A673 (cell line): ENCODE measurements around the gene ESX1. TPM values are rescaled to one million over a fixed set of nuclear protein-coding genes. Genes with fewer than 3 reads are reported as not detected.

Experiments used
- BruUV-seq: library from RNA; stranded (reverse); fragments of 400-500 nt; replicated peaks from 2 replicates; lab custom pipeline; 2021; lab: Mats Ljungman, UMichigan
- CTCF ChIA-PET: fragments of 300-600 bp; sonication (Branson Sonifier 250); formaldehyde crosslinking; loops from one replicate; lab custom pipeline; 2022; ENCODE audit warnings: antibody characterized with exemption; lab: Charles Lee
- POLR2A ChIA-PET: fragments of 300-600 bp; sonication (Branson Sonifier 250); formaldehyde crosslinking; loops from one replicate; lab custom pipeline; 2022; ENCODE audit warnings: antibody characterized with exemption; ENCODE audit not compliant: low non-redundant PET; lab: Charles Lee
- DNase-seq: peaks from one replicate; pipeline ENCODE4 v3.0.0-alpha.2; 2015; ENCODE audit warnings: low spot score
- H3K27ac ChIP-seq: fragments of 200-600 bp; sonication (generic); 2 replicates; pipeline ENCODE4 v1.5.1; 2016; ENCODE audit warnings: mixed run types, low read depth, mild to moderate bottlenecking, mixed read lengths, antibody characterized with exemption, low read length; ENCODE audit not compliant: poor library complexity, severe bottlenecking
- H3K27me3 ChIP-seq: fragments of 200-600 bp; sonication (generic); replicated peaks from 2 replicates; pipeline ENCODE4 v1.6.1; 2017; ENCODE audit warnings: mixed run types, low read depth, mild to moderate bottlenecking, mixed read lengths, antibody characterized with exemption, low read length; ENCODE audit not compliant: insufficient read depth, poor library complexity
- H3K36me3 ChIP-seq: fragments of 200-600 bp; sonication (generic); 2 replicates; pipeline ENCODE4 v1.6.1; 2016; ENCODE audit warnings: mixed run types, mild to moderate bottlenecking, mixed read lengths, antibody characterized with exemption, low read length; ENCODE audit not compliant: insufficient read depth, poor library complexity, severe bottlenecking
- H3K4me1 ChIP-seq: fragments of 200-600 bp; sonication (generic); 2 replicates; pipeline ENCODE4 v1.6.1; 2017; ENCODE audit warnings: mixed run types, mild to moderate bottlenecking, mixed read lengths, antibody characterized with exemption, low read length; ENCODE audit not compliant: insufficient read depth, poor library complexity, severe bottlenecking
- H3K4me3 ChIP-seq: fragments of 200-600 bp; sonication (generic); 2 replicates; pipeline ENCODE4 v1.5.1; 2016; ENCODE audit warnings: low read depth, mixed run types, mild to moderate bottlenecking, mixed read lengths, low read length; ENCODE audit not compliant: poor library complexity, severe bottlenecking
- H3K9me3 ChIP-seq: fragments of 200-600 bp; sonication (generic); 2 replicates; pipeline ENCODE4 v1.6.1; 2016; ENCODE audit warnings: mixed run types, low read depth, mild to moderate bottlenecking, mixed read lengths, antibody characterized with exemption, low read length; ENCODE audit not compliant: poor library complexity, severe bottlenecking
- EZH2 ChIP-seq: fragments of 200-600 bp; sonication (generic); IDR thresholded peaks from 2 replicates; pipeline ENCODE4 v1.6.1; 2017; ENCODE audit warnings: borderline replicate concordance, low read depth, mild to moderate bottlenecking, mixed read lengths, antibody characterized with exemption, low read length; ENCODE audit not compliant: poor library complexity, severe bottlenecking
- intact Hi-C: fragments of 100-400 bp; cut with micrococcal nuclease; formaldehyde crosslinking; loops from one replicate; pipeline ENCODE4 v1.10.0; 2022; ENCODE audit not compliant: unreplicated experiment
- total RNA-seq: library from RNA; stranded (reverse); gene quantifications from 2 replicates; pipeline ENCODE4 v1.2.3, GENCODE V29; 2021
- TF ChIP-seq, protein P1 (sequence below): fragments of 300-800, 200-600 bp; sonication (generic); conservative IDR thresholded peaks from 2 replicates; pipeline ENCODE4 v1.5.1; 2017; ENCODE audit warnings: low read depth, mild to moderate bottlenecking, antibody characterized with exemption, low read length, moderate library complexity, mixed read lengths

The ESX1 gene
- total RNA-seq, 1 experiment from 2014 or later, result not detected

DNA sequence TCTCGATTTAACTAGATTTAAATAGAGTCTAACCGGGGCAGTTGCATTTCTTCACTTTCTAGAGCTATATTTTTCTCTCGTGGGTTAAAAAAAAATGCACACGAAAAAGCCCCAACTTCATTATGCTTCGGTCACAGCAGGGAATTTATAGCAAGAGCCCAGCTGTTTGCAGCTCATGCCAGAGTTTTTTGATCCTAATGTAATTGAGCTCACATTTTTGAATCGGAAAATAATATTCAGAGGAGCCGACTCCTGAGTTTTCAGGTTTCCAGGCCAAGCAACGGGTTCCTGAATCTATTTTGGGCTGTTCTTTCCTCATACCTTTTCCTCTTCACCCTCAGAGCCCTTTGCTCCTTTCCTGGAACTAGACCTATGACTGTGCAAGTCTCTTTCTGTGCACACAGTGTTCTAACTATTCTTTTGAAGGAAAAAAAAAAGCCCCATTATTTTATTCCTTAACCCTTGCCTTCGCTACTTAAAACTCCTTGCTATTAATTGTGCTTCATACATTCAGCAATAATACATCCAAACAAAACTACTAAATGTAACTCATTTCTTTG, 27.5 kb upstream of the ESX1 start:
- TF ChIP-seq, protein P1, sequence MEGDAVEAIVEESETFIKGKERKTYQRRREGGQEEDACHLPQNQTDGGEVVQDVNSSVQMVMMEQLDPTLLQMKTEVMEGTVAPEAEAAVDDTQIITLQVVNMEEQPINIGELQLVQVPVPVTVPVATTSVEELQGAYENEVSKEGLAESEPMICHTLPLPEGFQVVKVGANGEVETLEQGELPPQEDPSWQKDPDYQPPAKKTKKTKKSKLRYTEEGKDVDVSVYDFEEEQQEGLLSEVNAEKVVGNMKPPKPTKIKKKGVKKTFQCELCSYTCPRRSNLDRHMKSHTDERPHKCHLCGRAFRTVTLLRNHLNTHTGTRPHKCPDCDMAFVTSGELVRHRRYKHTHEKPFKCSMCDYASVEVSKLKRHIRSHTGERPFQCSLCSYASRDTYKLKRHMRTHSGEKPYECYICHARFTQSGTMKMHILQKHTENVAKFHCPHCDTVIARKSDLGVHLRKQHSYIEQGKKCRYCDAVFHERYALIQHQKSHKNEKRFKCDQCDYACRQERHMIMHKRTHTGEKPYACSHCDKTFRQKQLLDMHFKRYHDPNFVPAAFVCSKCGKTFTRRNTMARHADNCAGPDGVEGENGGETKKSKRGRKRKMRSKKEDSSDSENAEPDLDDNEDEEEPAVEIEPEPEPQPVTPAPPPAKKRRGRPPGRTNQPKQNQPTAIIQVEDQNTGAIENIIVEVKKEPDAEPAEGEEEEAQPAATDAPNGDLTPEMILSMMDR, result no peak
- TF ChIP-seq EZH2, result no peak
- intact Hi-C loops, result no loop called here
- ChIA-PET POLR2A (no interaction called here), CTCF (no interaction called here)
- no peak overlapping the region for H3K27ac ChIP-seq
- peaks cover 8% of the 10 kb centered on the region for H3K27me3 ChIP-seq
- BruUV-seq, result no TSS peak
- H3K9me3 ChIP-seq, result no peaks in the 10 kb centered on the region
- no peaks in the 10 kb centered on the region for H3K36me3 ChIP-seq
- no peaks in the 10 kb centered on the region for H3K4me1 ChIP-seq
- no peak for DNase-seq
- H3K4me3 ChIP-seq, result no peak overlapping the region

DNA sequence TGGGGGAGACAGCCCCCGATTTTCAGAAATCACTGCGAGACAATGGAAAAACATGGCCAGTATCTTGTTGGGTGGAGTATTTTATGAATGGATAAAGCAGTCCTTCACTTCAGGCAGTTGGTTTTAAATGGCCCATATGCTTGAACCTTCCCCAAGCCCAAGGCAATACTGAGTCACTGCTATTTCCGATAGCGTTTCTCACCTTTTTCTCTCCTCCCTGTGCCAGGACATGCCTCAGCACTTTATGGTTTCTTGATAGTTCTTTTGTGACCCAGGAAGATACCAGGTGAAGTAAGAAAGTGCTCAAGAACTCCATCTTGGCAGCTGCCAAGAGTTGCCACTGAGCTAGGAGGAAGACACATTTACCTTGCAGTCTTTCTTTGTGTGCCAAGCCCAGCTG, 26.8 kb upstream of the ESX1 start:
- Histone ChIP-seq H3K9me3 (no peaks in the 10 kb centered on the region), H3K4me1 (no peaks in the 10 kb centered on the region), H3K27ac (no peak overlapping the region), H3K27me3 (peaks cover 8% of the 10 kb centered on the region), H3K4me3 (no peak overlapping the region), H3K36me3 (no peaks in the 10 kb centered on the region)
- TF ChIP-seq, protein P1, result no peak
- no peak for TF ChIP-seq EZH2
- ChIA-PET CTCF (interaction anchor here (0.7 kb wide), 1 partner anchor 367 kb away, joined by 4 read pairs; no protein-coding TSS in a partner anchor), POLR2A (no interaction called here)
- no peak for DNase-seq
- BruUV-seq, result no TSS peak
- intact Hi-C loops, result no loop called here

DNA sequence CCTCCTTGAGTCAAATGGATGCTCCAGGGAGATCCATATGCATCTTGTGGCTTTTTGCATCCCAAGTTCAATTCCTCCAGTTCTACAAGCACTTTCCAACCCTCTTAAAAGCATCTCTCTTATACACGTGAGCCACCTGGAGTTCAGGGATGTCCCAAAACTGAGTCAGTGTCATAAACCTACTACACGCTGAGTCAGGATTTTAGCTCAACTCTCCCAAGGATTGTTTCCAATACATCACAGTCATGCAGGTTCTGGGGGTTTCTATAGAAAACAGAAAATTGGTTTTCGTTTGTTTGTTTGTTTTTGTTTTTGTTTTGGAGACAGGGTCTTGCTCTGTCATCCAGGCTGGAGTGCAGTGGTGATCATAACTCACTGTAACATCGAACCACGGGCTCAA, 25.9 kb upstream of the ESX1 start:
- H3K36me3 ChIP-seq, result no peaks in the 10 kb centered on the region
- H3K27me3 ChIP-seq, result peaks cover 8% of the 10 kb centered on the region
- H3K4me3 ChIP-seq, result no peak overlapping the region
- no peaks in the 10 kb centered on the region for H3K9me3 ChIP-seq
- ChIA-PET POLR2A (no interaction called here), CTCF (interaction anchor here (0.7 kb wide), 1 partner anchor 366 kb away, joined by 4 read pairs; no protein-coding TSS in a partner anchor)
- intact Hi-C loops, result no loop called here
- no peaks in the 10 kb centered on the region for H3K4me1 ChIP-seq
- no peak for TF ChIP-seq EZH2
- TF ChIP-seq, protein P1, result no peak
- no peak for DNase-seq
- no peak overlapping the region for H3K27ac ChIP-seq
- no TSS peak for BruUV-seq
